A172 (cell line): ENCODE results near the gene PRICKLE4. TPM values are rescaled to one million over a fixed set of nuclear protein-coding genes. Genes with fewer than 3 reads are reported as not detected.

Experiments
- DNase-seq: peaks from one replicate; pipeline ENCODE4 v3.0.0-alpha.2; 2015; ENCODE audit warnings: low spot score
- total RNA-seq: library from RNA; depleted of rRNA; stranded (reverse); fragments of >200 nt; shearing (Covaris generic); gene quantifications from 2 replicates; pipeline ENCODE4 v1.2.3, GENCODE V29; 2014

PRICKLE4 gene
- total RNA-seq, 1 experiment from 2014 or later = not detected

DNA sequence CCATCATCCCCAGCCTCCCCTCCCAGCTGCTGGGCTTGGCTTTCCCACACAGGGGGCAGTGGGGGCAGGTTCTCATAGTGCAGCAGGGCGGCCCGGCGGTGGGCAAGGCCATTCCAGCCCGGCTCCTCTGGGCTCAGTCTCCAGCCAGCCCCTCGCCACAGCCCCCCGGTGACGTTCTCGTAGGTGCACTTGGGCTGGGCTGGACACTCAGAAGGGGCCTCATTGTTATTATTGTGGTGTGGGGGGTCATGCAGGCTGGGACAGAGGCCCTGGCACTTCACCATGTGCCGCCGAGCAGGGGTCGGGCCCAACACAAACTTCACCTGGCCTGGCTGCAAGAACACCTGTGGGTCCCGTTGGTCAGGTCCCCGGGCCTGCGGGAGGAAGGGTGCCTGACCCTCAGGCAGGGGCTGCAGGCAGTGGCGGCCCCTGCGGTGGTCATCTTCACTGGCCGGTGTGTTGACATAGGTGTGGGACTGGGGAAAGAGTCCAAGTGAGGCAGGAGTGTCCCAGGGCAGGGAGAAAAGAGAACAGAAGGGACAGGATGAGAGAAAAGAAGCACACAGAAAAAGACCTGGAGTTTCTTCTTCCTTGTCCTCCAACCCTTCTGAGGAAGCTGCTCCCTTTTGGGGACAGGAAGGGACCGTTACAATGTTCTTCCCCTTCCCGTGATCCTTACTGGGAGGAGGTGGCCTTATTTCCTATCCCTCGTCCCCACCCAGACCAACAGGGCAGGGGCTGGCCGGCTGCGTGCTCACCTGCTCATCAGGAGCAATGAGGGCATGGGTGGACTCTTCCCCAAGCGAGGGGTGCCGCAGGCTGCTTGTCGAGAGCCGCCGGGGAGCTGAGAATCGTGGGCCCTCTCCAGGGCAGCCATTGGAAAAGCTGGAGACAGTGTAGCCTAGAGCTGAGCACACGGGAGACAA, 9.3 kb upstream of the PRICKLE4 start:
- DNase-seq = no peak

DNA sequence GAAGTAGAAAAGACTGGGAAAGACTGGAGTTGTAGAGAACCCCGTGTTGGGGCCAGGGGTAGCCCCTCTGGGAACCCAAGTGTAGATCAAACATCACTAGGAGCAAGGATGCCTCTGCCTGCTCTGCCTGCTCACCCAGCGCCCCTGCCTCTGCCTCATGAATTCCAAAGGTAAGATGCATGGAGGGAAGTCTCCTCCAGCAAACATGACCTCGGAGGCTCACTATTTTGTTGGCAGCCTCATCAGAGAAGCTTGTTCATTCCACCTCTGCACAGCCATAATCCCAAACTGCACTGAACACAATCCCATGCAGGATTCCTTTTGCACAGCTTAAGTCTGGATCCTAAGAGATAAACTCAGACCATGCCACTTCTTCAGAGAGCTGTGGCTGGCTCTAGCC, 5.7 kb upstream of the PRICKLE4 start:
- DNase-seq = no peak

DNA sequence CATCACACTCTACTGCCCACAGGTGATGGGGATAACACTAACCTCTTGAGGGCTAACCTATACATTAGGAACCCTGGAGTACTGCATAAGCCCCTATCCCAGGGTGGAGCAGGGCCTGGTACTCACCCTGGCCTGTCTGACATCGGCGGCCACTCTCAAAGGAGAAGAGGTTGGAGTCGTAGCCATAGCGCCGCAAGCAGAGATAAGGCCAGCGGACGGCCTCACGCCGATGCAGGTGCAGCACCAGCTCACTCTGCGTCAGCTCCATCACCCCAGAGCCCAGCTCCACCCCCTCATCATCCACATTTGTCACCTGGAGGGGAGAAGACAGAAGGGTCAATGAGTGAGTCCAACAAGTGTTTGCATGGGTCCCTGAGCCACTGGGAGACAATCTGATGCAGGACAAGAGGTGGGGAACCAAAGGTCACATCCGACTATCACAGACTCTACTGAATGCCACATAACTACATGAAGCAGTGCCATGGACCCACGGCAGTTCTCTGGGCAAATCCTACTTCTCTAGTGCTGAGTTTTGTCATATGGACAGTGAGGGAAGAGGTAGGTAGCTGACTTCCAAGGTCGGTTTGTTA, 5.2 kb upstream of the PRICKLE4 start:
- no peak for DNase-seq

DNA sequence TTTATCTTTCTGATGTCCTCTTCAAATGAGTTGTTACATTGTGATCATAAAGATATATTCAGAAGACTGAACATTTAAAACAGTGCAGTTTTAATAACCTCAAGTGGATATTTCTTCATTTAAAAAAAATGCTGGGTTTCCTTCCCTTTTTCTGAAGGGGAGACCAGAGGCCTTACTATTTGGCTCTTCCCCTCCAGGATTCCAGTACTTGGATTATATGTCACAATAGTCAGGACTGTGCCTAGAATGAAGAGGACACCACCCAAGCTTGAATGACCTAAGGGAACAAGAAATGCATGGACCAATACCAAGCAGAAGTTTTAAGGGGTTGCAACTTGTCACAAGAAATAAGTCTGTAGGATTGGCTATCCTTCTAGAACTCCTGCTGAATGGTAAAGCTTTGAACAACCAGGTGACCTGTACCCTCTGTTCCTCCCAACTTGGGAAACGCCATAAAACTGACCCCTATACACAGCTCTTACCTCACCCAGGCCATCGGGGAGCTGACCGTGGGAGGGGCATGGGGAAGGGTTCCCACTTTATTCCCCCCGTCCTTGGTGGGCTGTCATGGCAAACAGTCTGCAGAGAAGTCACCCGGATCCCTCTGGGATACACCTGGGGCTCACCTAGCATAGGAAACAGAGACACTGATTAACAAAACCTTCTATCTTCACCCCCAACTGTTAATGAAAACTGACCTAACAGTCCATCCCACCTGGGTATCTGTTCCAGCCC, 2.9 kb upstream of the PRICKLE4 start:
- no peak for DNase-seq

DNA sequence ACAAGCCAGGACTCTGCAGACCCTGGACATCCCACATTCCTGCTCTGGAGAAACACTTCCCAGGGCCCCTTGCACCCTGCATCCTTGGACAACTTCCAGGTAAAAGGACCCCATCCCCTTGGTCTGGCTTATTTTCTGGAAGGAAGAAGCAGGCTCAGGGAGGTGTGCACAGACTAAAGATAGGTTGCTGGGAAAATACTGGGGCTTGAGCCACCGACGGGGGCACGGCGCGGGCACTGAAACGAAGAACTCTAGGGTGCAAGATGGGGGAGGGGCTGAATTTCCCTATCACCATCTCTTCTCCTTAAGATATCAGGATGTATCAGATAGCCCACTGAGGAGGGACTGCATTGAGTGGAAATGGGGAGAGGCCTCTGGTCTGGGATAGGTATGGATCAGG, 1.7 kb upstream of the PRICKLE4 start:
- no peak for DNase-seq

DNA sequence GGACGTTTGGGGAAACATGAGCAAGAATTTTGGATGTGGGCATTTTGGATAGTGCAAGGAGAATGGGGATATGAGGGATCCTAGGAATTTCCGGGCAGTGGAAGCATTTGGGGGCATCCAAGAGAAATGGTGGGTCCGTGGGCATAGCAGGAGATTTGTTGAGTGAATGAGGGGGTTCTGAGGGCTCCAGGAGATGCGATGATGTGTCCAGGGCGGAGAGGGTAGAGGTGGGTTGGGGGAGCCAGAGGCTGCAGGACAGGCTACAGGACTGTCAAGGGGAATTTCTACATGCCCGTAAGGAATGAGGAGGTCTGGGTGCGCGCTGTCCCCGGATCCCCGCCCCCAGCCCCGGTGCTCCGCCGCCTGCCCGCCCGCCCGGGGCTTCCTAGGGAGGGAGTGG, 1.2 kb upstream of the PRICKLE4 start:
- DNase-seq = no peak

DNA sequence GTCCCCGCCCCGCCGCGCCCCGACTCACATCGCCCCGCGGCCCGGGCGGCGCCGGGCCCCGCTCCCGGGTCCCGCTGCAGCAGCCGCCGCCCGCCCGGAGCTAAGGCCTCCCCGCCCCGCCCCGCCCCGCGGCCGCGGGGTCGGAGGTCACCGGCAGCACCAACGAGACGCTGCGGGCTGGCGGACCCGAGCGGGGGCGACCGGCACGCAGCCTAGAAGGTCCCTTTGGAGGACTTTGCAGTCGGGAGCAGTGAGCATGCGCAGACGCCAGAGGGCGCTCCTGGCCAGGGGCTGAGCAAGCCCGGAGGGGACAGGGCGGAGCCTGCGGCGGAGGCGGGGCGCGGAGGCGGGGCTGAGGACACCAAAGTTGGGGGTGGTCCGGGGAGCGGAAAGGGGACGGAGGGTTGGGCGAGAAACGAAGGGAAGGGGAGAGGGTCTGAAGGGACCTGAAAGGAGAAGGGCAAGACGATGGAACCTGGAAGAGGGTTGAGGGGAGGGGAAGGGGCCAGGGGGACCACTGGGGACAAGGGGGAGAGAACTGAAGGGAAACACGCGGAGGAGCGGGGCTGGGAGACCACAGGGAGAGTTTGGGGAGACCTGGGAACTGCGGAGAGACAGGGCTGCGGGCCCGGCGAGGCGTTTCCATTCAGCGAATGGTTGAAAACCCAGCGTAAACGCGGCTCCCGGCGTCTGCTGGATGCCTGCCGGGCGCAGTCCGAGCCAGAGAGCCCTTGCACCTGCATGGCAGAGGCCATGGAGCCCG, 613 bp upstream of the PRICKLE4 start, which contains the start of gene FRS3:
TSS of gene FRS3 (minus strand) at position 113 of the 763 bp plus-strand sequence. CDS start 2,913 bp downstream, outside the sequence.
- peak; percentile 86 for DNase-seq

DNA sequence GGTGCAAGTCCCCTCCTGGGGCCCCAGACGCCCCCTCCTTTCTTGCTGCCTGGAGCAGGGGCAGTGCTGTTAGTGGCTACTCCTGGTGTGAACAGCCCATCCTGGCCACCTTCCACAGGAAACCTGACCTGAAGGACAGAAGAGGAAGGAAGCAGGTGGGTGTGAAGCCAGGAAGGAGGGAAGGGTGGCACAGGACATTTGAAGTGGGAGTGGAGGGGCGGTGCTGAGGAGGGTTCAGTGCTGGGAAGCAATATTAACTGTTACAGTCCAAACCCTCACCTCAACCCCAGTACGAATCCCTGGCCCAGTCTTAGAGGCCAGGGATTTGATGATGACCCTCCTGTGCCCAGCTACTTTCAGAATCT, 766 bp downstream of the PRICKLE4 start:
- no peak for DNase-seq

DNA sequence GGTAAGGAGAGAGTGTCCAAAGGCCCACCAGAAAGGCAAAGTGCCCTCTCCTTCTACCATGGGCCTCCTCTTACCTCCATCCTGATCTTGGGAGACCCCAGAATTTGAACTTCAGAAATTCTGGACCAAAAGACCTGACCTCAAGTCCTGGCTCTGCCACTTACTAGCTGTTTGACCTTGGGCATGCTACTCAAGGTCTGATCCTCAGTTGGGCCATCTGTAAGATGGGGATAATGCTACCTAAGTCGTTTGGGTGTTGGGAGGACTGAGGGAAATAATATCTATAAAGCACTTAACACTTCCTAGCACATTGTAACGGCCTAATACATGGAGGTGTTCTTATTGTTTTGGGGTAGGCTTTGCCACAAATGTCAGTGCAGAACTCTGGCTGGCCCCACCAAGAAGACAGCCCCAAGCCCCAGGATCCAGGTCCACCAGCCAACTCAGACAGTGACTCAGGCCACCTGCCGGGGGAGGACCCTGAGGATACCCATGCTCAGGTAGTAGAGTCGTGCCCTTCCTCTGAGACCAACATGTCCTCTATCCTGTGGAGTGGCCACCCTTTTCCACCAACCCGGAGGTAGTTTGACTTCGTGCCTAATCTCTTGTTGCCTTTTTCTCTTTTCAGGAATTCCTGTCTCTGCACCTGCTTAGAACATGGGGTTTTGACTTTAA, 2.7 kb downstream of the PRICKLE4 start:
- no peak for DNase-seq

DNA sequence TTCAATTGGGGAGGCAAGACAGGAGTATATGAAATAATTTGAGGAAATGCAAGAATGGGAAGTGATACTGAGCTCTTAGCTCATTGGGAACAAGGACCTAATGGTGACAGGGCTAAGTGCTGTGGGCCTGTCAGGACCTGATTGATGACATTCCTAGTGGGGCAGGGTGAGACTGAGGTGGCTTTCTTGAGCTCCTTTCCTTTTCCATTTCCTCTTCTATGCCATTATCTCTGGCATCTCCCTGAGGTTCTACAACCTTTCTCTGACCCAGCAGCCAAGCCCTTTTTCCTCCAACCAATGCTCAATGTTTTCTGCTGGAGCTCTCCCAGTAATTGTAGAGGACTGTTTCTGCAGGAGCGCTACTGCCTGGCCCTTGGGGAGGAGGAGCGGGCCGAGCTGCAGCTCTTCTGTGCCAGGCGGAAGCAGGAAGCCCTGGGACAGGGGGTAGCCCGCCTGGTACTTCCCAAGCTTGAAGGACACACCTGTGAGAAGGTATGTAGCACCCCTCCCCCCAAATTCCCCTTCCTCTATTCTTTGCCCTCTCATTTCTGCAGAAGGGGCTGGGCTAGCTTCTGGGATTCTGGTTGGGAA, 4.1 kb downstream of the PRICKLE4 start:
- no peak for DNase-seq

DNA sequence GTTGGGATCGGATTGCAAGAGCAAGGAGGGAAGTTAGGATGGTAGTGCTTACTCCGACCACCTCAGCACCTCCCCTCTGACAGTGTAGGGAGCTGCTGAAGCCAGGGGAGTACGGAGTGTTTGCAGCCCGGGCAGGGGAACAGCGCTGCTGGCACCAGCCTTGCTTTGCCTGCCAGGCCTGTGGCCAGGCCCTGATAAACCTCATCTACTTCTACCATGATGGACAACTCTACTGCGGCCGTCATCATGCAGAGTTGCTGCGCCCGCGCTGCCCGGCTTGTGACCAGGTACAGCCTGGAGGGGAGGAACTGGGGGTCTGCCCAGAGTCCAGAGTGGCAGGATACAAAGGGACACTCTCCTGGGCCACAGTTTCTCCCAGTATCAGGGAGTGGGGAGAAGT, 4.7 kb downstream of the PRICKLE4 start:
- no peak for DNase-seq

DNA sequence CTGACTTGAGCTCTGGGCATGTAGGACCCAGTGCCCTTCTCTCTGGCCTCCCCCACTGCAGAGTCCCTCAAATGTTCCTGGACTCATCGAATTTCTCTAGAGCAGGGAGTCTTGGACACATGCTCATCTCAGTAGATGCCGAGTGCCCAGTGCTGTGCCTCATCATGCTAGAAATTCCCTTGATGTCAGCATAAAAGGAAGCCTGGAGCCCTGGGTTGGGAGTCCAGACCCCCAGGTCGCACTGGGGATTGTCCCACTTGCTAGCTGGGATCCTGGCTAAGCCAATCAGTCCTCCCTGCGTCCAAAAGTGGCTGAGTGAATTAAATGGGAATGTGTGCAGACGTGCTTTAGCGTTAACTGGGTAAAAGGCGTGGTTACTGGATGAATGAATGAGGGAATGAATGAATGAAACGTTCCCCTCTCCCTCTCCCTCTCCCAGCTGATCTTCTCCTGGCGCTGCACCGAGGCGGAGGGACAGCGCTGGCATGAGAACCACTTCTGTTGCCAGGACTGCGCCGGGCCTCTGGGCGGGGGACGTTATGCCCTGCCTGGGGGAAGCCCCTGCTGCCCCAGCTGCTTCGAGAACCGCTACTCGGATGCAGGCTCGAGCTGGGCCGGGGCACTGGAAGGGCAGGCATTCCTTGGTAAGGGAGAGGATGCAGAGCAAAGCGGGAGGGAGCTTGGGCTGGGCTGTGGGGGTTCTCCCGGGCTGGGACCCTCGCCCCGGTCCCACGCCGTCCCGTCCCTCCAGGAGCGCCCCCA, 5.3 kb downstream of the PRICKLE4 start:
- DNase-seq = no peak

DNA sequence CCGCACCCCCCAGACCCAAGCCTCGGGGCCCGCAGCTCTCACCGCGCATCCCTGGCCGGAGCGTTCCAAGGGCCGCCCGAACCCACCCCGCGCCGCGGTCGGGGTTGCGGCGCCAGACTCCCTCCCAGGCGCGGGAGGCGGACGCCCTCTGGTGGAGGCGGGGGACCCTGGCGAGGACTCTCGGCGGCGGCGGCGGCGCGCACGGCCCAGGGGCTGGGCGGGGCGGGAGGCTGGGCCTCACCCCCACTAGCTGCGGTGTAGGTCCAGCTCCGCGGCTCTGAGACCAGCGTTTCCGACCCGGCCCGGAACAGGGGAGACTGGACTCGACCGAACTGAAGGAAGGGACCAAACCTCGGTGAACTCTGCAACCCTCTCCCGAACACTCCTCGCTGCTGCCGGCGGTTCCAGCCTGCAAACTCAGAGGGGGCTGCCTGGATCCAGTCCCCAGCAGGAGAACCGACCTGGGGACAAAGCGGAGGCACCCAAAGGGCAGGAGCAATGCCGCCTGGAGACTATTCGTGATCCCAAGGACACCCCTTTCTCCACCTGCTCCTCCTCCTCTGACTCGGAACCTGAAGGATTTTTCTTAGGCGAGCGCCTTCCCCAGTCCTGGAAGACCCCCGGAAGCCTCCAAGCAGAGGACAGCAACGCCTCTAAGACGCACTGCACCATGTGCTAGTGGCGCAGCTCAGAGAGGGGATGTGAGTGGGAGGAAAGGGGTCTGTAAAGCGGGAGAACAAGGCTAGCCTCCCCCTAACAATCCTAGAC, 6.1 kb downstream of the PRICKLE4 start:
- peak; percentile 45 for DNase-seq

DNA sequence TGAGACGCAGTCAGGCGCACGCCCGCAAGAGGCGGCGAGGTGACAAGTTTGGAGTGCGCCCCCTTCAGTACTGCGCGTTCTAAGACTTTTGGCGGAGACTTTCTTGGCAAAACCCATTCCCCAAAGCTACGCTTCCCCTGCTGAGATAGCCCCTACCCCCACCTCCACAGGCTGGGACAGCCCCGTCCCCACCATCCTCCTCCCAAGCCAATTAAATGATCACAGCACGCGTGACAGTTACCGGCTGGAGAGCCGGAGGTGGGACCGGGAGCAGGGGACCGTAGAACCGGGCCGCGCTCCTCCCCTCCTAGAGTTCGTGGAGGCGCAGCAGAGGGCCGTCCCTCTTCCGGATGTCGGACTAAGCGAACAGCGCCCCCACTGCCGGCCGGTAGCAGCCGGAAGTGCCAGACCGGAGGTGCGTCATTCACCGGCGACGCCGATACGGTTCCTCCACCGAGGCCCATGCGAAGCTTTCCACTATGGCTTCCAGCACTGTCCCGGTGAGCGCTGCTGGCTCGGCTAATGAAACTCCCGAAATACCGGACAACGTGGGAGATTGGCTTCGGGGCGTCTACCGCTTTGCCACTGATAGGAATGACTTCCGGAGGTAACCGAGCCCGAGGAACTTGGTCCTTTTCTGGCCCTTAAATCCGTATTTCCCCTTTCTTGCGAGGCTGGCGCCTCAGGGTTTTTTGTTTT, 6.8 kb downstream of the PRICKLE4 start, which contains the start of gene TOMM6:
TSS of gene TOMM6 (plus strand) at position 476 of the 699 bp plus-strand sequence. CDS start at position 480, 4 bp downstream.
- DNase-seq = peak; percentile 87

DNA sequence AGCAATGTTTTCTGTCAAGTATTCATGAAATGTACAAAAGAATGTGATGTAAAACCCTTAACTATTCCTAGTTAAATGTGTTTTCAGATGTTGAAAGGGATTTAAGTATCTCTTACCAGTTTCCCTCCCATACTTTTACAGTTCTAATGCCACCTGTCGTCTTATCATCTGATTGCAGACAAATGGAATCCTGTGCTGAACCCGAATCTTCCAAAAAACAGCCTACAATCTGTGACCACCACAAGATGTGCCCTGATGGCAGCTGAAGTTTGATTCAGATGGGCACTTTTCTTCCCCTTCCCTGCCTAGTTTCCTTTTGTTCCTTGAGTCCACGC, 8.8 kb downstream of the PRICKLE4 start:
- DNase-seq = no peak

DNA sequence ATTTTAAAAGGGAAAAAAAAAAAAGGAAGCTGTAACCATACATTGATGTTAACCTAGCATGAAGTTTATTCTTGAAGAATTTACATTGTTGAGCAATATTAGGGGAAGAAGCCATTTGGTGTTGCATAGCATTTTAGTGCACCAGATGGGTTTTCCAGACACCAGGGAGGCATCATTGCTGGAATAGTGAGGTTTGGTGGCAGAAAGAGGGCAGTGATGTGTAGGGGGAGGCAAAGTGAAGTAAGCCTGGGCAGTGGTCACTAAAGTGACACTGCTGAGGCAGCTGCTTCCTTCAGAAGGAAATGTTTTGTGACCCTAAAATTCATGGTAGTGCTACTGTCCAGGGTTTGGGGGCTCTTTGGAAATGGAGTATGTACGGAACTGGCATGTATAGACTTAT, 9.5 kb downstream of the PRICKLE4 start:
- DNase-seq = no peak

DNA sequence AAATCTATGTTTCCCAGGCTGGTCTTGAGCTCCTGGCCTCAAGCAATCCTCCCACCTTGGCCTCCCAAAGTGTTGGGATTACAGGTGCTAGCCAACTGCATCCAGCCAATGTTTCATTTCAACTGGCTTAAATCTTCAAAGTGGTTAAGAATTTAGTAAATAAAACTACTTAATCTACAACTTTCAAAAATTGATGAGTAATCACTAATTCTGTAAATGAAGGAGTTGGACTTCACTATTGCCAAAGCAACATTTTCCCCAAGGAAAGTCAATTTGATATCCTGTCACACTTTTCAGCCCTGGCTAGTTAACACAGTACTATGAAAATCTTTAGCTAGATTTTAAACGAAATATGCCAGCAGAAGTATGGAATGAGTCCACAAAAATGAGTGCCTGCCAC, 10.7 kb downstream of the PRICKLE4 start:
- DNase-seq = no peak

DNA sequence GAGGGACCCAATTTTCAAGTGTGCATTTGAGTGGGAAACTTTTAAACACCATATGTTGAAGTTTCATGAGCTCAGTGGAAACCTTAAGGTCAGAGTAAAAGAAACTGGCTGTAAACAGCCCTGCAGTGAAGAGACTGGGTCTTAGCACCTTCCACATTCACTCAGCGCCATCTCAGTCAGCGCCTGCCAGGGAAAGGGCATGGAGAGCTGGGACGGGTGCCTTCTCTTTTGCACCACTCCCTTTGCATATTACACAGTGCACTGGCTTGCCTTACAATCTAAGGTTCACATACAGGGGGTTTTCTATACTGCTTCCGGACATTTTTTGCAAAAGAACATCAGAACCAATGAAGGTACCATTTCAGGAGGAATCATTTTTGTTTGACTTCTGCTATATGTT, 11.4 kb downstream of the PRICKLE4 start:
- DNase-seq = no peak

DNA sequence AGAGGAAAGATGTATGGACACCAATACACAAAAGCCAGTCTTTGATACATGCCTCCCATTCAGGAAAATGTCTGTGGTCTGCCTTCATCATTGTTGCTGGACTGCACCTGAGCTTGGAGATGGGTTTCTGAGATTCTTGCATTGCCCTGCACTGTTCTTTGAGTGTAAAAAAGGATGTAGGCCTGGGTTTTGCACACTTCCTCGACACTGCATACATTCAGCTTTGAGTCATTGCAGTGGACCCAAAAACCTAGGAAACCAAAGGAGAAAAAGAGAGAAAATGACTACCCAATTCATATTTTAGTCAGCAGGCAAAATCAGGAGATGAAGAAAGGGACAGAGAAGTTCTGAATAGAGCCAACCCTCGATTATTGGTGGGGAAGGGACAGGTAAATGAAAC, 15.9 kb downstream of the PRICKLE4 start:
- DNase-seq = no peak
